ENCODE data around the gene CENPVL2.
"Not testable (repeated sequence)": the region's sequence is repeated elsewhere in the genome, so short reads cannot be mapped to it uniquely, and the experiment has no call there.

CENPVL2 gene

GRCh38 chrX:51643377-51643776 lies 39.3 kb downstream of the CENPVL2 start:
- DNase-seq (ENCODE audit: low spot score): no peak

GRCh38 chrX:51641421-51642021 lies 41.1 kb downstream of the CENPVL2 start:
- peak; percentile 23 for DNase-seq (ENCODE audit: low spot score)
- TF ChIP-seq CTCF (IDR thresholded peaks at IDR 0.05; ENCODE audit: extremely low read depth, missing control alignments): no peak

More at GRCh38 chrX:51643377-51643776, 39.3 kb downstream of the CENPVL2 start:
- no peak for TF ChIP-seq CTCF (IDR thresholded peaks at IDR 0.05; ENCODE audit: extremely low read depth, missing control alignments)

GRCh38 chrX:51636511-51636910 lies 46.1 kb downstream of the CENPVL2 start:
- DNase-seq (ENCODE audit: low spot score): not testable (repeated sequence)

All from GM20000 (cell line).